ENCODE data around the gene PRR14. TPM values are rescaled to one million over a fixed set of nuclear protein-coding genes. Genes with fewer than 3 reads are reported as not detected.
A peak's percentile ranks its signal among the peaks of the same experiment; 100 is the strongest.
"Not testable (repeated sequence)": the region's sequence is repeated elsewhere in the genome, so short reads cannot be mapped to it uniquely, and the experiment has no call there.

PRR14 gene
- total RNA-seq, 2 experiments from 2014 or later: 76.8 to 77.8 TPM

DNA sequence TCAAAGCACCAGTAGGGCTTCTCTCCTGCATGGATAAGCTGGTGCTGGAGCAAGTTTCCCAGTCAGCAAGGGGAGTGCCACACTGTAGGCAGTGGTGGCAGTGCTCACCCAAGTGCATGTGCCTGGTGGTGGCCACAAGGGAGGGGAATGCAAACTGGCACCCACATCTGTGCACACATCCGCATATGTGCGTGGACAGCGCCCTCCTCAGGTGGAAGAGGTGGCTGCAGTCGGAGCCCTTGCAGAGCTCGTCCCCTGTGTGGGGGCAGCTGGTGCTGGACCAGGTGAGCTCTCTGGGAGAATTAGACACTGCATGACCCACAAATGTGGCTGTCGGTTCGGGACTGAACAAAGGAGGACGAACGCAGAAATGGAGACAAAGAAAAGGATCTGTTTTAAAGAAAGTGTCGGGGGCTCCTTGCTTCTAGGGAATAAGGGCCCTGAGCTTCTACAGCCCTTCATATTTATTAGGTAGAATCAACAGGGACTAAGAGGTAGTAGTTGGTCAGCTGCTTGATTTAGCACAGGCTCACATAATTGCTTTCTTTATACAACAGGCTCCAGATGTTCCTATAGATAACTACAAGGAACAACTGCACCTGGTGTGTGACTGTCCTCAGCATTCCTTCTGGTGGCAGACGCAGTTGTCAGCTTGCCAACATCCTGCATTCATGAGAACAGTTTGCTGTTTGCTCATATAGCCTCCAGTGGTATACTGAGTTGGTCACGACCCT is 35.2 kb upstream of the PRR14 start:
- intact Hi-C loops (cut with DNase I, micrococcal nuclease): loop anchor here (1.0 to 10.0 kb wide), 3 partner anchors 183 to 491 kb away; partner anchors contain the start of genes DCTPP1 (in 2 of the 2) and MAPK3 (in 1 of the 2)
- no peaks in the 10 kb centered on the region for H3K9me3 Mint-ChIP-seq (ENCODE audit: low read depth)
- ATAC-seq (peak; percentile 89), DNase-seq (peak; percentile 94)
- H3K27me3 Mint-ChIP-seq: no peaks in the 10 kb centered on the region
- ChIA-PET CTCF (interaction anchor here (0.6 to 11.8 kb wide), 41 partner anchors 9 to 560 kb away, joined by 3 to 99 read pairs (median 4); partner anchors contain the start of genes DCTPP1, SEPTIN1, ZNF688 and ZNF747), POLR2A (interaction anchor here (0.6 to 1.0 kb wide), 3 partner anchors 9 to 186 kb away, joined by 3 to 4 read pairs (median 3); partner anchors contain the start of gene DCTPP1)
- H3K4me3 Mint-ChIP-seq: no peak overlapping the region
- H3K4me1 Mint-ChIP-seq: peaks cover 4% of the 10 kb centered on the region
- no peak overlapping the region for H3K27ac Mint-ChIP-seq
- no peaks in the 10 kb centered on the region for H3K36me3 Mint-ChIP-seq (ENCODE audit: low read depth)

- intact Hi-C loops (cut with DNase I, micrococcal nuclease): loop anchor here (5.0 to 10.0 kb wide), 2 partner anchors 187 to 494 kb away; partner anchors contain the start of genes DCTPP1 (in 1 of the 2) and MAPK3 (in 1 of the 2)
These were observed 31.6 kb upstream of the PRR14 start for GRCh38 chr16:30619202-30619601.

GRCh38 chr16:30619638-30620037 is 31.1 kb upstream of the PRR14 start:
- ChIA-PET POLR2A (no interaction called here), CTCF (interaction anchor here (0.6 to 1.8 kb wide), 7 partner anchors 9 to 213 kb away, joined by 3 to 13 read pairs (median 4); partner anchors contain the start of gene ZNF771)
- Mint-ChIP-seq H3K4me3 (no peak overlapping the region), H3K4me1 (no peaks in the 10 kb centered on the region), H3K36me3 (ENCODE audit: low read depth) (no peaks in the 10 kb centered on the region), H3K27me3 (no peaks in the 10 kb centered on the region), H3K9me3 (ENCODE audit: low read depth) (no peaks in the 10 kb centered on the region), H3K27ac (no peak overlapping the region)
- ATAC-seq (no peak), DNase-seq (no peak)
- intact Hi-C loops (cut with DNase I, micrococcal nuclease): loop anchor here (5.0 to 10.0 kb wide), 2 partner anchors 187 to 495 kb away; partner anchors contain the start of genes DCTPP1 (in 1 of the 2) and MAPK3 (in 1 of the 2)

More at GRCh38 chr16:30619202-30619601, 31.6 kb upstream of the PRR14 start:
- Mint-ChIP-seq H3K4me3 (no peak overlapping the region), H3K4me1 (no peaks in the 10 kb centered on the region), H3K27me3 (no peaks in the 10 kb centered on the region), H3K36me3 (ENCODE audit: low read depth) (no peaks in the 10 kb centered on the region), H3K27ac (no peak overlapping the region), H3K9me3 (ENCODE audit: low read depth) (no peaks in the 10 kb centered on the region)
- ATAC-seq (no peak), DNase-seq (no peak)
- ChIA-PET POLR2A (no interaction called here), CTCF (interaction anchor here (0.6 to 1.8 kb wide), 6 partner anchors 10 to 201 kb away, joined by 3 to 13 read pairs (median 4); no protein-coding TSS in a partner anchor)

DNA sequence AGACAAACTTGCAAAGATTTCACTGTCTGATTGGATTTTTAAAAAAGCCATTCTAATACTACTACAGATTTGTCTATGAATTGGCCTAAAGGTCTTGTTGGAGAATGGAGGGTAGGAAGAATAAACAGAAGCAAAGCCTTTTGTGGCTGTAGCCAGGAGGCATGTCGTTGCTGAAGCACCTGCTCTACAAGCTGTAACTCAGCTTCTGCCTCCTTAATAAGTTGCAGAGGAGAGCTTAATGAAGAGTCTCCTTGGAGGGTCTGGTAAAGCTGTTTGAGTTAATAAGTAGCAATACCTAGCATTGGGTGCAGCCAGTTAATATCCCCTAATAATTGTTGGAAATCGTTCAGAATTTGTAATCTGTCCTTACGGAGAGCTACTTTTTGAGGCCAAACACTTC is 30.6 kb upstream of the PRR14 start:
- H3K4me3 Mint-ChIP-seq: no peak overlapping the region
- ChIA-PET CTCF (interaction anchor here (0.8 to 1.8 kb wide), 8 partner anchors 9 to 213 kb away, joined by 3 to 13 read pairs (median 4); partner anchors contain the start of genes DCTPP1, ZNF689 and ZNF771), POLR2A (no interaction called here)
- no peaks in the 10 kb centered on the region for H3K4me1 Mint-ChIP-seq
- DNase-seq (no peak), ATAC-seq (no peak)
- no peaks in the 10 kb centered on the region for H3K36me3 Mint-ChIP-seq (ENCODE audit: low read depth)
- no peaks in the 10 kb centered on the region for H3K9me3 Mint-ChIP-seq (ENCODE audit: low read depth)
- no peak overlapping the region for H3K27ac Mint-ChIP-seq
- intact Hi-C loops (cut with DNase I, micrococcal nuclease): no loop called here
- H3K27me3 Mint-ChIP-seq: no peaks in the 10 kb centered on the region

DNA sequence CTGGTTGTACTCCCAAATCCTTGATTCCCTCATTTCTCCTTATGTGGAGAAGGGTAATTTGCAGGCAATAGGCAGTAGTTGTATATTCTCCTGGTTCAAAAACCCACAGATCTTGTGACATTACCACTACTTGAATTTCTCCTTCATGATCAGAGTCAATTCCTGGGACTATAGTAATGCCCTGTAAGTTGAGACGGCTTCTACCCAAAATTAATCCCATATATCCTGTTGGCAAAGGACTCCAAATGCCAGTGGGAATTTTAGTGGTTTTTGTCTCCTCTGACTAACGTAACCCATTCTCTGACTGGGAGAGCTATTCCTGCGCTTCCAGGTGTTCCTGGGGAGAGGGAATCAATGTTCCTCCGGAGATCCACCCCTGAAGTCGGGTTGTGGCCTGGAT is 29.0 kb upstream of the PRR14 start:
- POLR2A ChIA-PET: no interaction called here

GRCh38 chr16:30622455-30623032 is 28.2 kb upstream of the PRR14 start:
- Mint-ChIP-seq H3K9me3 (ENCODE audit: low read depth) (no peaks in the 10 kb centered on the region), H3K27me3 (no peaks in the 10 kb centered on the region), H3K36me3 (ENCODE audit: low read depth) (no peaks in the 10 kb centered on the region), H3K27ac (no peak overlapping the region), H3K4me1 (no peaks in the 10 kb centered on the region), H3K4me3 (no peak overlapping the region)
- ChIA-PET CTCF (interaction anchor here (0.9 to 1.0 kb wide), 3 partner anchors 9 to 193 kb away, joined by 4 to 5 read pairs (median 4); partner anchors contain the start of gene DCTPP1), POLR2A (interaction anchor here (0.6 kb wide), 1 partner anchor 16 kb away, joined by 3 read pairs; no protein-coding TSS in a partner anchor)
- DNase-seq (no peak), ATAC-seq (no peak)
- intact Hi-C loops (cut with DNase I, micrococcal nuclease): no loop called here

More for the DNA sequence above, 29.0 kb upstream of the PRR14 start:
- intact Hi-C loops (cut with DNase I, micrococcal nuclease): no loop called here
- no peak for ATAC-seq
- no peak for DNase-seq
- Mint-ChIP-seq H3K27ac (no peak overlapping the region), H3K9me3 (ENCODE audit: low read depth) (no peaks in the 10 kb centered on the region), H3K4me1 (no peaks in the 10 kb centered on the region), H3K4me3 (no peak overlapping the region), H3K27me3 (no peaks in the 10 kb centered on the region), H3K36me3 (ENCODE audit: low read depth) (no peaks in the 10 kb centered on the region)
- CTCF ChIA-PET: interaction anchor here (0.7 to 1.8 kb wide), 5 partner anchors 10 to 192 kb away, joined by 3 to 6 read pairs (median 4); partner anchors contain the start of gene DCTPP1

DNA sequence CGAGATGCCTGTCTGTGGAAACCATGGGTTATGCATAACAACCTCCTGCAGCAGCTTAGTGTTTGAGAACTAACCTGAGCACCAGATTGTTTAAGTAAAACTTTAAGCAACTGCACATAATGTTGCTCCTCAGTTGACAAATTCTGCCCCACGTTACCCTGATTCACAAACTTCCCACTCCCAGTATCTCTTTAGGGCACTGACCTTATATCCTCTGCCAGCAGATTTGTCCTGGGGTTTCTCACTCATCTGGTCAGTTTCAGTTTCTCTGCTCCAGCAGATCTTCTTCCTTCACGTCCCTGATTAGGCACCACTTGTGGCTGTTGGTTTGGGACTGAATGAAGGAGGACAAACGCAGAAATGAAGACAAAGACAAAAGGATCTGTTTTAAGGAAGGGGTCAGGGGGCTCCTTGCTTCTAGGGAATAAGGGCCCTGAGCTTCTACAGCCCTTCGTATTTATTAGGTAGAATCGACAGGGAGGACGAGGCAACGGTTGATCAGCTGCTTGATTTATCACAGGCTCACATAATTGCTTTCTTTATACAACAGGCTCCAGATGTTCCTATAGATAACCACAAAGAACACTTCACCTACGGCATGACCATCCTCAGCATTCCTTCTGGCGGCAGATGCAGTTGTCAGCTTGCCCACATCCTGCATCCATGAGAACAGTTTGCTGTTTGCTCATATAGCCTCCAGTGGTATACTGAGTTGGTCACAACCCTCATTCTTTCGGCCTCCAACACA is 27.1 kb upstream of the PRR14 start:
- Mint-ChIP-seq H3K9me3 (ENCODE audit: low read depth) (no peaks in the 10 kb centered on the region), H3K27me3 (no peaks in the 10 kb centered on the region), H3K36me3 (ENCODE audit: low read depth) (no peaks in the 10 kb centered on the region), H3K4me1 (peaks cover 6% of the 10 kb centered on the region), H3K4me3 (no peak overlapping the region), H3K27ac (no peak overlapping the region)
- ATAC-seq (no peak), DNase-seq (no peak)
- ChIA-PET POLR2A (interaction anchor here (1.1 kb wide), 1 partner anchor 8 kb away, joined by 3 read pairs; no protein-coding TSS in a partner anchor), CTCF (interaction anchor here (1.2 kb wide), 1 partner anchor 8 kb away, joined by 3 read pairs; no protein-coding TSS in a partner anchor)
- intact Hi-C loops (cut with DNase I, micrococcal nuclease): no loop called here

- Mint-ChIP-seq H3K4me3 (no peak overlapping the region), H3K4me1 (peaks cover 13% of the 10 kb centered on the region), H3K27ac (no peak overlapping the region), H3K36me3 (ENCODE audit: low read depth) (no peaks in the 10 kb centered on the region), H3K9me3 (ENCODE audit: low read depth) (no peaks in the 10 kb centered on the region), H3K27me3 (no peaks in the 10 kb centered on the region)
- CTCF ChIA-PET: interaction anchor here (4.7 kb wide), 1 partner anchor 11 kb away, joined by 30 read pairs; no protein-coding TSS in a partner anchor
- intact Hi-C loops (cut with DNase I, micrococcal nuclease): no loop called here
- DNase-seq: no peak
- POLR2A ChIA-PET: interaction anchor here (0.7 kb wide), 1 partner anchor 69 kb away, joined by 3 read pairs; no protein-coding TSS in a partner anchor
- no peak for ATAC-seq
These were observed 24.5 kb upstream of the PRR14 start for GRCh38 chr16:30626236-30626635.

DNA sequence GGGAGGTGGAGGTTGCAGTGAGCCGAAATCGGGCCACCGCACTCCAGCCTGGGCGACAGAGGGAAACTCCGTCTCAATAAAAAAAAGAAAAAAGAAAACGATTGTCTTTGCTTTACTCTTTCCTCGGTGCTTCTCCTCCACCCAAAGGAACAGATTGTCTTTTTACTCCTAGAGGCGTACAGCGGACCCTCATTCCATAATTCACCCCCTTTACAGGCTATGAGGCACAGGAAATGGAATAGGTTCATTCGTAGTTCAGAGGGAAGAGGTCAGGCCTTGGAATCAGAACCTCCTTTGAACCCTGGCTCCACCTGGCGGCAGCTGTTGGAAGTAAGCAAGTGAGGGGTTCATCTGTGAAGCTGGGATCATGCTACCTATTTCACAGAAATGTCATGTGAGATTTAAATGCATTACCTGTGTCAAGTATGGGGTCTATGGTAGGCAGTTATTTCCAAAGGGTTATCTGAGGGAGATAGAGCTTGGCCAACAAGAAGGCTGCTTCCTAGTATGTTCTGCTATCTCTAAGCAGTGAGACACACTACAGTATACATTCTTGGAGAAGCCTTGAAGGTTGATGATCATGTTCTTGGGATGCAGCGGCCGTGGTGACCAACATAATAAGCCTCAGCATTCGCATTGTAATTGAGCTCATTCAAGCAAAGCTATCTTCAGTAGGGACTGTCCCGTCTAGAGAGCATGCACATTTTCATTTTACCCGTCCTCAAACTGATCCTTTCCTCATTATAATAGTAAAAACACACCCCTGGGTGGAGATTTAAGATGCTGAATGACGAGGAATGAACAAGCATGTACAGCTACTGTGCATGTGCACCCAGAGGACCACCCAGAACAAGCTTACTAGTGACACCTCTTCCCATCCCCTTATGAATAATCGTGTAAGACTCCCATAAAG is 21.9 kb upstream of the PRR14 start:
- Mint-ChIP-seq H3K36me3 (ENCODE audit: low read depth) (peaks cover 2% of the 10 kb centered on the region), H3K9me3 (ENCODE audit: low read depth) (no peaks in the 10 kb centered on the region), H3K27me3 (no peaks in the 10 kb centered on the region), H3K4me1 (peaks cover 14% of the 10 kb centered on the region), H3K4me3 (peak overlapping the region; percentile 58), H3K27ac (peak overlapping the region; percentile 82)
- ATAC-seq (peak; percentile 93), DNase-seq (peak; percentile 95)
- ChIA-PET POLR2A (interaction anchor here (0.6 to 1.3 kb wide), 5 partner anchors 174 to 509 kb away, joined by 3 to 5 read pairs (median 3); partner anchors contain the start of genes CORO1A and DCTPP1), CTCF (interaction anchor here (0.9 to 4.7 kb wide), 23 partner anchors 9 to 221 kb away, joined by 3 to 30 read pairs (median 5); partner anchors contain the start of genes DCTPP1, PRR14 and ZNF688)
- intact Hi-C loops (cut with DNase I, micrococcal nuclease): loop anchor here in 1 of 2 experiments (1.0 kb wide), 1 partner anchor 199 kb away; the partner anchor contains the start of gene DCTPP1

- DNase-seq; ATAC-seq; H3K27ac Mint-ChIP-seq; H3K9me3 Mint-ChIP-seq (ENCODE audit: low read depth); H3K27me3 Mint-ChIP-seq; H3K4me3 Mint-ChIP-seq; H3K36me3 Mint-ChIP-seq (ENCODE audit: low read depth); intact Hi-C loops (cut with DNase I, micrococcal nuclease): not testable (repeated sequence)
- ChIA-PET CTCF (interaction anchor here (0.6 to 2.4 kb wide), 6 partner anchors 17 to 1752 kb away, joined by 3 to 15 read pairs (median 4); no protein-coding TSS in a partner anchor), POLR2A (interaction anchor here (0.9 to 1.2 kb wide), 2 partner anchors 202 to 262 kb away, joined by 3 to 4 read pairs; partner anchors contain the start of gene DCTPP1)
- H3K4me1 Mint-ChIP-seq: peaks cover 24% of the 10 kb centered on the region
These were observed 18.3 kb upstream of the PRR14 start for GRCh38 chr16:30632454-30632853.
